Stomach (tissue), 9 donors: ENCODE results near the gene COL13A1. TPM values are rescaled to one million over a fixed set of nuclear protein-coding genes. Genes with fewer than 3 reads are reported as not detected.
A peak's percentile ranks its signal among the peaks of the same experiment; 100 is the strongest.

Source experiments
- DNase-seq, 2 donors: peaks; one replicate each; pipeline versions ENCODE4 v3.0.0 to v3.0.0-alpha.2; 2013 to 2019
- H3K27ac ChIP-seq, 5 donors: fragments of 200-600 bp in 4 of 5; sonication (generic) in 4 of 5; one replicate each; pipeline ENCODE4 v1.5.1; 2013 to 2019; ENCODE audit warnings: mild to moderate bottlenecking in 1 of 5, moderate library complexity in 1 of 5
- H3K27me3 ChIP-seq, 3 donors: fragments of 200-600 bp; sonication (generic); one replicate each; pipeline ENCODE4 v1.5.1; 2017 to 2019; ENCODE audit warnings: mixed run types in 1 of 3
- H3K36me3 ChIP-seq, 4 donors: fragments of 200-600 bp; sonication (generic); 1 replicate in 3 of 4; 2 replicates in 1 of 4; pipeline ENCODE4 v1.5.1; 2016 to 2019
- H3K4me1 ChIP-seq, 4 donors: fragments of 200-600 bp; sonication (generic); one replicate each; pipeline ENCODE4 v1.5.1; 2016 to 2019
- H3K4me3 ChIP-seq, 4 donors: fragments of 200-600 bp; sonication (generic) in 3 of 4; one replicate each; pipeline ENCODE4 v1.5.1; 2016 to 2019; ENCODE audit warnings: mild to moderate bottlenecking in 1 of 4
- H3K9me3 ChIP-seq, 4 donors: fragments of 200-600 bp; sonication (generic); one replicate each; pipeline ENCODE4 v1.5.1; 2016 to 2019
- CTCF ChIP-seq, 7 experiments: fragments of 450-650 bp in 4 of 7; fragments of 200-600 bp in 3 of 7; sonication (generic) in 3 of 7; IDR thresholded peaks; one replicate each; pipeline ENCODE4 v1.5.1; 2016 to 2019; ENCODE audit warnings: antibody characterized with exemption in 7 of 7, control low read depth in 2 of 7, mild to moderate bottlenecking in 1 of 7
- EP300 ChIP-seq: sonication (generic); formaldehyde crosslinking; IDR thresholded peaks from one replicate; pipeline ENCODE4 v1.6.1; 2017; ENCODE audit warnings: antibody characterized with exemption
- POLR2A ChIP-seq, 4 donors: fragments of 450-650 bp; IDR thresholded peaks; one replicate each; pipeline ENCODE4 v1.6.1; 2016; ENCODE audit warnings: antibody characterized with exemption in 4 of 4, control low read depth in 2 of 4, mild to moderate bottlenecking in 1 of 4, moderate library complexity in 1 of 4
- POLR2AphosphoS5 ChIP-seq, 3 donors: sonication (generic); formaldehyde crosslinking; IDR thresholded peaks; one replicate each; pipeline ENCODE4 v1.6.1; 2016; ENCODE audit warnings: antibody characterized with exemption in 3 of 3
- WGBS, 5 donors: extraction: QIAGEN DNeasy Blood & Tissue Kit in 3 of 5; methylation state at CpG; one replicate each; pipeline versions ENCODE4 v1.1.5 to v1.1.7; 2013 to 2018; 5-methylcytosine and 5-hydroxymethylcytosine counted together
- intact Hi-C: fragments of 100-400 bp; cut with DNase I; formaldehyde crosslinking; loops from one replicate; pipeline ENCODE4 v1.15.1; 2023; ENCODE audit warnings: low total_unique reads
- polyA plus RNA-seq, 3 donors: library from polyadenylated mRNA; stranded (reverse); fragments of 200-250 nt; gene quantifications; one replicate each; pipeline ENCODE4 v1.2.3, GENCODE V29; 2013
- total RNA-seq, 5 donors: library from RNA; depleted of rRNA; stranded (reverse); fragments of >200 nt; gene quantifications; one replicate each; pipeline versions ENCODE4 v1.1.0 to v1.2.3, GENCODE V29; 2014 to 2016
- donor health status: healthy with polysubstance abuse.
- donor health status: Bipolar disorder and iron deficiency.
- donor health status: healthy.

Gene COL13A1
- total and polyA plus RNA-seq, 8 donors = 0.58 to 9.9 (median 6.9) TPM

- Histone ChIP-seq H3K27me3 (no peaks in the 10 kb centered on the region), H3K4me1 (no peaks in the 10 kb centered on the region), H3K36me3 (no peaks in the 10 kb centered on the region), H3K9me3 (no peaks in the 10 kb centered on the region), H3K27ac (no peak overlapping the region), H3K4me3 (no peak overlapping the region)
- DNase-seq = peak in 1 of 2 donors; percentile 48
- 52 to 66% (median 60%) methylated on average over 2 of the region's 2 CpGs for WGBS, 5 donors
- TF ChIP-seq POLR2AphosphoS5 (IDR thresholded peaks at IDR 0.05) (no peak), POLR2A (IDR thresholded peaks at IDR 0.05) (no peak), CTCF (IDR thresholded peaks at IDR 0.05) (no peak), EP300 (no peak)
- intact Hi-C loops = no loop called here
These were observed 192.6 kb downstream of the COL13A1 start for GRCh38 chr10:69994262-69994661.

GRCh38 chr10:69996611-69997010, 194.9 kb downstream of the COL13A1 start:
- no peak overlapping the region for H3K4me3 ChIP-seq
- 75 to 85% (median 83%) methylated on average over 2 of the region's 2 CpGs for WGBS, 5 donors
- no peaks in the 10 kb centered on the region for H3K9me3 ChIP-seq
- no peaks in the 10 kb centered on the region for H3K4me1 ChIP-seq
- peaks cover 0 to under 1% (median 0%) of the 10 kb centered on the region in 3 donors for H3K27me3 ChIP-seq
- H3K36me3 ChIP-seq = no peaks in the 10 kb centered on the region
- no peak for DNase-seq
- no peak overlapping the region for H3K27ac ChIP-seq
- intact Hi-C loops = no loop called here
- TF ChIP-seq POLR2AphosphoS5 (IDR thresholded peaks at IDR 0.05) (no peak), EP300 (no peak), POLR2A (IDR thresholded peaks at IDR 0.05) (no peak), CTCF (IDR thresholded peaks at IDR 0.05) (no peak)

GRCh38 chr10:70000262-70000661, 198.6 kb downstream of the COL13A1 start:
- Histone ChIP-seq H3K4me1 (no peaks in the 10 kb centered on the region), H3K9me3 (peaks cover 0 to 4% (median 0%) of the 10 kb centered on the region in 4 donors), H3K27me3 (peaks cover 0 to 11% (median 0%) of the 10 kb centered on the region in 3 donors), H3K27ac (no peak overlapping the region), H3K36me3 (no peaks in the 10 kb centered on the region), H3K4me3 (no peak overlapping the region)
- WGBS, 5 donors = 91 to 94% (median 92%) methylated on average over 4 of the region's 4 CpGs
- intact Hi-C loops = no loop called here
- DNase-seq = no peak
- TF ChIP-seq POLR2A (IDR thresholded peaks at IDR 0.05) = no peak
- TF ChIP-seq CTCF (IDR thresholded peaks at IDR 0.05) = no peak
- TF ChIP-seq EP300 = no peak
- no peak for TF ChIP-seq POLR2AphosphoS5 (IDR thresholded peaks at IDR 0.05)

- 52 to 71% (median 66%) methylated on average over 9 of the region's 9 CpGs for WGBS, 5 donors
- Histone ChIP-seq H3K36me3 (no peaks in the 10 kb centered on the region), H3K27me3 (peaks cover 0 to 19% (median 5%) of the 10 kb centered on the region in 3 donors), H3K9me3 (peaks cover 0 to 4% (median 0%) of the 10 kb centered on the region in 4 donors), H3K4me1 (no peaks in the 10 kb centered on the region), H3K4me3 (no peak overlapping the region), H3K27ac (no peak overlapping the region)
- intact Hi-C loops = no loop called here
- TF ChIP-seq POLR2A (IDR thresholded peaks at IDR 0.05) (no peak), EP300 (no peak), CTCF (IDR thresholded peaks at IDR 0.05) (no peak), POLR2AphosphoS5 (IDR thresholded peaks at IDR 0.05) (no peak)
- DNase-seq = peak in 1 of 2 donors; percentile 2
These were observed 205.6 kb downstream of the COL13A1 start for GRCh38 chr10:70007116-70007820.

Other genes with a start within 250 kb of the COL13A1 start
- not detected for gene NEUROG3, start 228.5 kb upstream of the COL13A1 start, total RNA-seq
- gene NEUROG3, start 228.5 kb upstream of the COL13A1 start, polyA plus RNA-seq = not detected
- under 1 TPM in 2 of 5 donors, not detected in 3; 0.55 to 0.58 TPM for gene FAM241B, start 171.7 kb upstream of the COL13A1 start, total RNA-seq
- 1 to 10 TPM; 4.0 to 7.4 (median 4.6) TPM for gene FAM241B, start 171.7 kb upstream of the COL13A1 start, polyA plus RNA-seq